ENCODE results near the gene SMAD7.

DNA sequence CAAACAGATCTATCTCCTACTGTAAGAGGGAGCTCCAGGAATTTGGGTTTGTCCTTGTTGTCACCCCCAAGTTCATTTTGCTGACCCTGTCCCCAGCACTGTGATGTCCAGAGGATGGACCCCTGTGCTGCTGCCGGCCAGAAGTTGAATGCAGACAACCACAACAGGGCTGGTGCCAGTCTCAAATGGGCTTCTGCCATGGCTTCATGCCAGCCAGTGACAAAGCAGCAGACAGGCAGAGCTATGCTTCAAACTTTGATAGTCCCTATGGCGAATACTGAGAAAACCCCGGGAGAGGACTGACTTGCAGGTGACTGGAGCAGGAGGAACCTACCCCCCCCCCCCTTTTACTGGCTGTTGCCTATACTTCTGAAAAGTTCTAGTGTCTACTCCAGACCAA, 3.2 kb downstream of the SMAD7 start:
- TF ChIP-seq EZH2 (IDR thresholded peaks at IDR 0.05; ENCODE audit: insufficient read depth, poor library complexity, severe bottlenecking) (no peak), EZH2phosphoT487 (IDR thresholded peaks at IDR 0.05; ENCODE audit: insufficient read depth, low read depth) (no peak)

All from GM23248 (cell line).